GM21737 (cell line): ENCODE data around the gene UNC5C.

ENCODE experiments used
- ATAC-seq: cut with Tn5 transposase; IDR thresholded peaks from one replicate; pipeline ENCODE4 v1.9.1; 2021; ENCODE audit warnings: mild to moderate bottlenecking, moderate library complexity; ENCODE audit not compliant: unreplicated experiment

The UNC5C gene

GRCh38 chr4:95232358-95233156, 316.2 kb downstream of the UNC5C start:
- no peak for ATAC-seq

- ATAC-seq, result no peak
Measured at GRCh38 chr4:95231681-95232080, 317.1 kb downstream of the UNC5C start.

GRCh38 chr4:95225849-95226248, 322.9 kb downstream of the UNC5C start:
- ATAC-seq, result no peak

- ATAC-seq, result no peak
Measured at GRCh38 chr4:95224402-95224801, 324.4 kb downstream of the UNC5C start.

GRCh38 chr4:95220205-95221175, 328.3 kb downstream of the UNC5C start:
- no peak for ATAC-seq

- ATAC-seq, result no peak
Measured at GRCh38 chr4:95219109-95219508, 329.7 kb downstream of the UNC5C start.

- no peak for ATAC-seq
Measured at GRCh38 chr4:95217197-95217596, 331.6 kb downstream of the UNC5C start.

GRCh38 chr4:95216636-95217035, 332.1 kb downstream of the UNC5C start:
- ATAC-seq, result no peak

GRCh38 chr4:95215991-95216605, 332.7 kb downstream of the UNC5C start:
- ATAC-seq, result no peak

GRCh38 chr4:95215043-95215442, 333.7 kb downstream of the UNC5C start:
- no peak for ATAC-seq

GRCh38 chr4:95214408-95214807, 334.4 kb downstream of the UNC5C start:
- ATAC-seq, result no peak

- ATAC-seq, result no peak
Measured at GRCh38 chr4:95213366-95213765, 335.4 kb downstream of the UNC5C start.

GRCh38 chr4:95212692-95213091, 336.1 kb downstream of the UNC5C start:
- ATAC-seq, result no peak

GRCh38 chr4:95209927-95210326, 338.8 kb downstream of the UNC5C start:
- no peak for ATAC-seq

GRCh38 chr4:95204873-95205272, 343.9 kb downstream of the UNC5C start:
- no peak for ATAC-seq

GRCh38 chr4:95204267-95204844, 344.4 kb downstream of the UNC5C start:
- no peak for ATAC-seq

GRCh38 chr4:95198961-95199360, 349.8 kb downstream of the UNC5C start:
- no peak for ATAC-seq

- no peak for ATAC-seq
Measured at GRCh38 chr4:95197353-95197752, 351.4 kb downstream of the UNC5C start.

GRCh38 chr4:95193391-95194224, 355.2 kb downstream of the UNC5C start:
- no peak for ATAC-seq

- no peak for ATAC-seq
Measured at GRCh38 chr4:95191537-95191936, 357.2 kb downstream of the UNC5C start.
